Measurements from ENCODE around the gene SEMA3B.

DNA sequence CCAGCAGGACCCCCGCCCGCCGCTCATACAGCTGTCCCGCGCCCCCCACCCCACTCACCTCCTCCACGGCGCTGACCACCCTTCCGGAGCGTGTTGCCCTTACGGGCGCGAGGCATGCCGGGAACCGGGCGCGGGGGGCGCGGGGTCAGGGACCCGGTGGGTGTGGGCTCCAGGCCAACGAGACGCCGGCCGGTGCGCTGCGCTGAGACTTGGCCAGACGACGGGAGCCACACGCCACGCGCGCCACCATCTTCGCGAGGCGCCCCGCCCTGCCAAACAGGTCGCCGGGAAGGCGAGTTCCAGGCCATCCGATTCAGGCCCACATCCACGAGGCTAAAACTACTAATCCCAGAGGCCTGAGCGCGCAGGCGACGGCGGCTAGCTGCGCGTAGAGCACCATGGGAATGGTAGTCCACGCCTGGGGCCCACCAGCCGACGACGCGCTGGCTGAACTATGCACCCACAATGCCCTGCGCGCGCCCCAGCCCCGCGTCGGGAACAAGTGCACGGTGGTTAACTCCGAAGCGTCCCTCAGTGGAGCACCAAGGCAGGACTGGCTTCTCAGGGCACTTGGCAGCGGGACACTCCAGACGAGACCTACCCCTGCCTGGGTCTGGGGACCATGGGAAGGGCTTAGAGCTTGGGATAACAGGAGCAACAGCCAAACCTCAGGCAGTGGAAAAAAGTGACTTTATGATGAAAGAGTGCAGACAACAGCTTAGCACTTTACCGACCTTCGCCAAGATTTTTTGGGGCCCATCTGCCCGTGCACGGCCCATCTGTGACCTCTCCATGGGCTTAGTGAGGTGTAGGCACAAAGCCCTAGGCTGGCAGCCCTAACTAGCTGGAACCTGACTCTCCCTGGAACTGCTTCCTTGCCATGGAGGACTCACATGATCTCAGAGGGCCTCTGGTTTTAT, 23.5 kb downstream of the SEMA3B start, which contains the start of gene IFRD2:
- TF ChIP-seq, protein P1, sequence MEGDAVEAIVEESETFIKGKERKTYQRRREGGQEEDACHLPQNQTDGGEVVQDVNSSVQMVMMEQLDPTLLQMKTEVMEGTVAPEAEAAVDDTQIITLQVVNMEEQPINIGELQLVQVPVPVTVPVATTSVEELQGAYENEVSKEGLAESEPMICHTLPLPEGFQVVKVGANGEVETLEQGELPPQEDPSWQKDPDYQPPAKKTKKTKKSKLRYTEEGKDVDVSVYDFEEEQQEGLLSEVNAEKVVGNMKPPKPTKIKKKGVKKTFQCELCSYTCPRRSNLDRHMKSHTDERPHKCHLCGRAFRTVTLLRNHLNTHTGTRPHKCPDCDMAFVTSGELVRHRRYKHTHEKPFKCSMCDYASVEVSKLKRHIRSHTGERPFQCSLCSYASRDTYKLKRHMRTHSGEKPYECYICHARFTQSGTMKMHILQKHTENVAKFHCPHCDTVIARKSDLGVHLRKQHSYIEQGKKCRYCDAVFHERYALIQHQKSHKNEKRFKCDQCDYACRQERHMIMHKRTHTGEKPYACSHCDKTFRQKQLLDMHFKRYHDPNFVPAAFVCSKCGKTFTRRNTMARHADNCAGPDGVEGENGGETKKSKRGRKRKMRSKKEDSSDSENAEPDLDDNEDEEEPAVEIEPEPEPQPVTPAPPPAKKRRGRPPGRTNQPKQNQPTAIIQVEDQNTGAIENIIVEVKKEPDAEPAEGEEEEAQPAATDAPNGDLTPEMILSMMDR (IDR thresholded peaks at IDR 0.05): no peak
- TF ChIP-seq POLR2AphosphoS5 (IDR thresholded peaks at IDR 0.05) (peak; percentile 88), POLR2A (IDR thresholded peaks at IDR 0.05) (peak; percentile 40 to 70), EP300 (IDR thresholded peaks at IDR 0.05) (no peak)

All from gastroesophageal sphincter (tissue), 3 donors.